A673 (cell line): ENCODE data around the gene MRPS23.
A peak's percentile ranks its signal among the peaks of the same experiment; 100 is the strongest.

Source experiments
- EZH2 ChIP-seq: fragments of 200-600 bp; sonication (generic); IDR thresholded peaks from 2 replicates; pipeline ENCODE4 v1.6.1; 2017; ENCODE audit warnings: borderline replicate concordance, low read depth, mild to moderate bottlenecking, mixed read lengths, antibody characterized with exemption, low read length; ENCODE audit not compliant: poor library complexity, severe bottlenecking
- TF ChIP-seq, protein P1 (sequence below): fragments of 300-800, 200-600 bp; sonication (generic); conservative IDR thresholded peaks from 2 replicates; pipeline ENCODE4 v1.5.1; 2017; ENCODE audit warnings: low read depth, mild to moderate bottlenecking, antibody characterized with exemption, low read length, moderate library complexity, mixed read lengths

DNA sequence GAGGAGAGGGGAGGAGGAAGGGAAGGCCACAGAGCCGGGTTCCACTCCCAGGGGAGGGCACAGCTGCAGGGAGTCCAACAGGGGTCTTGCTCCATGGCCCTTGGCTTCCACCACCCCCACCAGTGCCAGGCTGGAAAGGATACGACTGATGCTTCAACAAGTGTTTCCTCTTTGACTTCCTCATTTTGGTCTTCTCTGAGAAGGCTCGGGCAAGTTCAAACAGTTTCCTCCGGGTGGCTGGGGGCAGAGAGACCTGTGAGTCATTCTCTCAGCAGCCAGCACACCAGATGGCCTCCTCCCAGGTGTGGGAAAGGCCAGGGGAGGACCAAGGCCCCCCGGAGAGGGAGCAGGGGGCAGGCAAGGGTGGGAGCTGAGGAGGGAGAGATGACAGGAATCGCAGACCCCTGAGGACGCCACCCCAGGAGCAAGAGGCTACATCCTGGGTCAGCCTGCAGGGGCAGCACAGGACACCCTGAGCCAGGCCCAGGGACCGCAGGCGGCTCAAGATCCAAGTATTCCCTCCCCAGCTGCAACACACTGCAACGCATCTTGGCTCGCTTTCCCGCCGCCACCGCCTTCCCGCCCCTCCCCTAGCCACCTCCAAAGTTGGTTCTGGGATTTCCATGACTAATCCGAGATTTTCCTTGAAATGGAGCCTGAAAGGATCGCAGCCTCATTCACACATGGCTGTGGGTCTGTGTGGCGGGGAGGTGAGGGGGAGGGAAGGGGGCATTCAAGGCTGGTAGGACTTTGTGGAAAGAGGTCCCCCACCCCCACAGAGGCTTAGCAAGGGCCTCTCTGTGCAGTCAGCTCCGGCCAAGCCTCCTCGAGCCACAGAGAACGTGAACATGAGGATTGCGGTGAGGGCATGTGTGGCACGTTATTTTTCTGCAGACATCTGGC, 18.4 kb upstream of the MRPS23 start:
- TF ChIP-seq, protein P1, sequence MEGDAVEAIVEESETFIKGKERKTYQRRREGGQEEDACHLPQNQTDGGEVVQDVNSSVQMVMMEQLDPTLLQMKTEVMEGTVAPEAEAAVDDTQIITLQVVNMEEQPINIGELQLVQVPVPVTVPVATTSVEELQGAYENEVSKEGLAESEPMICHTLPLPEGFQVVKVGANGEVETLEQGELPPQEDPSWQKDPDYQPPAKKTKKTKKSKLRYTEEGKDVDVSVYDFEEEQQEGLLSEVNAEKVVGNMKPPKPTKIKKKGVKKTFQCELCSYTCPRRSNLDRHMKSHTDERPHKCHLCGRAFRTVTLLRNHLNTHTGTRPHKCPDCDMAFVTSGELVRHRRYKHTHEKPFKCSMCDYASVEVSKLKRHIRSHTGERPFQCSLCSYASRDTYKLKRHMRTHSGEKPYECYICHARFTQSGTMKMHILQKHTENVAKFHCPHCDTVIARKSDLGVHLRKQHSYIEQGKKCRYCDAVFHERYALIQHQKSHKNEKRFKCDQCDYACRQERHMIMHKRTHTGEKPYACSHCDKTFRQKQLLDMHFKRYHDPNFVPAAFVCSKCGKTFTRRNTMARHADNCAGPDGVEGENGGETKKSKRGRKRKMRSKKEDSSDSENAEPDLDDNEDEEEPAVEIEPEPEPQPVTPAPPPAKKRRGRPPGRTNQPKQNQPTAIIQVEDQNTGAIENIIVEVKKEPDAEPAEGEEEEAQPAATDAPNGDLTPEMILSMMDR: 0 out of 2 replicates have a peak, but pooled peaks have one; percentile 14
- TF ChIP-seq EZH2: no peak
